ENCODE results near the gene NR2F1-AS1. TPM values are rescaled to one million over a fixed set of nuclear protein-coding genes. Genes with fewer than 3 reads are reported as not detected.

The NR2F1-AS1 gene
- total and polyA plus RNA-seq, 4 donors = 2.0 to 4.0 (median 2.1) TPM

GRCh38 chr5:93567424-93567823 lies 13.6 kb downstream of the NR2F1-AS1 start:
- no peaks in the 10 kb centered on the region for H3K36me3 ChIP-seq (ENCODE audit: control insufficient read depth in 4 of 4, insufficient read depth in 3 of 4, low read depth in 1 of 4, low read length in 3 of 4)
- TF ChIP-seq MAX (IDR thresholded peaks at IDR 0.05) (no peak), ATF3 (IDR thresholded peaks at IDR 0.05) (no peak), SP1 (IDR thresholded peaks at IDR 0.05) (no peak), RAD21 (IDR thresholded peaks at IDR 0.05) (no peak), FOXA2 (IDR thresholded peaks at IDR 0.05) (no peak), JUND (IDR thresholded peaks at IDR 0.05) (no peak), CTCF (IDR thresholded peaks at IDR 0.05; ENCODE audit: low read depth, low read length, missing input control) (no peak), RXRA (IDR thresholded peaks at IDR 0.05) (no peak), GABPA (IDR thresholded peaks at IDR 0.05 in 1 of 2, conservative IDR thresholded peaks at IDR 0.05 in 1 of 2) (no peak), YY1 (IDR thresholded peaks at IDR 0.05) (no peak), NR2F2 (IDR thresholded peaks at IDR 0.05) (no peak), HNF4A (conservative IDR thresholded peaks at IDR 0.05) (no peak), TAF1 (conservative IDR thresholded peaks at IDR 0.05) (no peak), HNF4G (IDR thresholded peaks at IDR 0.05) (no peak), REST (IDR thresholded peaks at IDR 0.05) (no peak), EGR1 (IDR thresholded peaks at IDR 0.05; ENCODE audit: low read depth in 2 of 2) (no peak), ZBTB33 (IDR thresholded peaks at IDR 0.05) (no peak)
- DNase-seq (ENCODE audit: low spot score) = no peak
- no peak overlapping the region for H3K27ac ChIP-seq (ENCODE audit: low read depth in 1 of 2, low read length in 2 of 2)
- no peak overlapping the region for H3K9ac ChIP-seq (ENCODE audit: low read depth in 1 of 2, low read length in 2 of 2)
- WGBS = 88% methylated on average over 1 of the region's 1 CpG
- peaks cover 4 to 10% (median 7%) of the 10 kb centered on the region in 4 donors for H3K4me1 ChIP-seq (ENCODE audit: control insufficient read depth in 4 of 4, insufficient read depth in 4 of 4, low read length in 3 of 4)
- H3K9me3 ChIP-seq (ENCODE audit: control insufficient read depth in 4 of 4, low read length in 3 of 4) = no peaks in the 10 kb centered on the region
- H3K4me3 ChIP-seq (ENCODE audit: low read depth in 1 of 3, low read length in 3 of 3) = no peak overlapping the region
- peaks cover 0 to 12% (median 8%) of the 10 kb centered on the region in 4 donors for H3K27me3 ChIP-seq (ENCODE audit: control insufficient read depth in 4 of 4, insufficient read depth in 4 of 4, low read length in 3 of 4)

- H3K4me3 ChIP-seq (ENCODE audit: low read depth in 1 of 3, low read length in 3 of 3) = no peak overlapping the region
- H3K36me3 ChIP-seq (ENCODE audit: control insufficient read depth in 4 of 4, insufficient read depth in 3 of 4, low read depth in 1 of 4, low read length in 3 of 4) = no peaks in the 10 kb centered on the region
- H3K27me3 ChIP-seq (ENCODE audit: control insufficient read depth in 4 of 4, insufficient read depth in 4 of 4, low read length in 3 of 4) = peaks cover 0 to 7% (median 4%) of the 10 kb centered on the region in 4 donors
- TF ChIP-seq CTCF (IDR thresholded peaks at IDR 0.05; ENCODE audit: low read depth, low read length, missing input control) = no peak
- no peak for TF ChIP-seq GABPA (IDR thresholded peaks at IDR 0.05 in 1 of 2, conservative IDR thresholded peaks at IDR 0.05 in 1 of 2)
- TF ChIP-seq FOXA2 (IDR thresholded peaks at IDR 0.05) = no peak
- TF ChIP-seq REST (IDR thresholded peaks at IDR 0.05) = no peak
- no peak overlapping the region for H3K27ac ChIP-seq (ENCODE audit: low read depth in 1 of 2, low read length in 2 of 2)
- peaks cover 0 to 4% (median 0%) of the 10 kb centered on the region in 4 donors for H3K4me1 ChIP-seq (ENCODE audit: control insufficient read depth in 4 of 4, insufficient read depth in 4 of 4, low read length in 3 of 4)
- no peaks in the 10 kb centered on the region for H3K9me3 ChIP-seq (ENCODE audit: control insufficient read depth in 4 of 4, low read length in 3 of 4)
- DNase-seq (ENCODE audit: low spot score) = no peak
- H3K9ac ChIP-seq (ENCODE audit: low read depth in 1 of 2, low read length in 2 of 2) = no peak overlapping the region
These were observed 14.9 kb downstream of the NR2F1-AS1 start for GRCh38 chr5:93566091-93566490.
